ENCODE results near the gene SARS1.
"Not testable (repeated sequence)": the region's sequence is repeated elsewhere in the genome, so short reads cannot be mapped to it uniquely, and the experiment has no call there.

SARS1 gene, protein sequence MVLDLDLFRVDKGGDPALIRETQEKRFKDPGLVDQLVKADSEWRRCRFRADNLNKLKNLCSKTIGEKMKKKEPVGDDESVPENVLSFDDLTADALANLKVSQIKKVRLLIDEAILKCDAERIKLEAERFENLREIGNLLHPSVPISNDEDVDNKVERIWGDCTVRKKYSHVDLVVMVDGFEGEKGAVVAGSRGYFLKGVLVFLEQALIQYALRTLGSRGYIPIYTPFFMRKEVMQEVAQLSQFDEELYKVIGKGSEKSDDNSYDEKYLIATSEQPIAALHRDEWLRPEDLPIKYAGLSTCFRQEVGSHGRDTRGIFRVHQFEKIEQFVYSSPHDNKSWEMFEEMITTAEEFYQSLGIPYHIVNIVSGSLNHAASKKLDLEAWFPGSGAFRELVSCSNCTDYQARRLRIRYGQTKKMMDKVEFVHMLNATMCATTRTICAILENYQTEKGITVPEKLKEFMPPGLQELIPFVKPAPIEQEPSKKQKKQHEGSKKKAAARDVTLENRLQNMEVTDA

DNA sequence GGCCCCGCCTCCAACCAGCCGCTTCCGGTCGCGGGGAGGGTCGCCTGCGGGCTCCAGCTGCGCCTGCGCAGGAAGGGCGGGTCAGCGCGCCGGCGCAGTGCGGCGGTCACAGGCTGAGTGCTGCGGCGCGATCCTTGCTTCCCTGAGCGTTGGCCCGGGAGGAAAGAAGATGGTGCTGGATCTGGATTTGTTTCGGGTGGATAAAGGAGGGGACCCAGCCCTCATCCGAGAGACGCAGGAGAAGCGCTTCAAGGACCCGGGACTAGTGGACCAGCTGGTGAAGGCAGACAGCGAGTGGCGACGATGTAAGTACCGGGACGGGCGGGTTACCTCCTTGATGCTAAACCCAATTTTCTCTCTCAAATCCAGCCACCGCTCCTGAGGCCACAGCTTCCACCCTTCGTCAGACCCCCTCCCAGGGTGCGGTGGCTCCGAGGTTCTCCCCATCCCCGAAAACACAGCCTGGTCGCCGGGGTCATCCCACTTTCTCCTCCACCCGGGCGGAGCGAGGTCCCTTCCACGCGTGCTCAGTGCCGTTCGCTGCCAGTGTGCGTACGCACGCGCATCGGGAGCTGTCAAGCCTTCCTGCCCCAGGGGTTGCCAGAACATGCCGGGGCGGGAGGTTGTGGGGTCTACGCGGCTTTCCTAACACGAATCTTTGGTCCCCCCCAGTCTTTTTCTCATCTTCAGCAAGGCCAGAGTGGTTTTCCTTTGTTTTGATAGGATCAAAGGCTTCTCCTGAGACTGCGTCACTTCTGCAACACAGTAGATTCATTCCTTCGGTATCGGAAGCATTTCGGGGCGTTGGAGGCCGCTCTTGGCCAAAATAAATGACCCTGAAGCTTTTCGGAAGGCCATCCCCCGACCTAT lies at the start of gene SARS1:
TSS of gene SARS1 (plus strand) at position 95 of the 870 bp plus-strand sequence. CDS start at position 170, 75 bp downstream.
- peak; percentile 92 to 97 (median 96) for DNase-seq

DNA sequence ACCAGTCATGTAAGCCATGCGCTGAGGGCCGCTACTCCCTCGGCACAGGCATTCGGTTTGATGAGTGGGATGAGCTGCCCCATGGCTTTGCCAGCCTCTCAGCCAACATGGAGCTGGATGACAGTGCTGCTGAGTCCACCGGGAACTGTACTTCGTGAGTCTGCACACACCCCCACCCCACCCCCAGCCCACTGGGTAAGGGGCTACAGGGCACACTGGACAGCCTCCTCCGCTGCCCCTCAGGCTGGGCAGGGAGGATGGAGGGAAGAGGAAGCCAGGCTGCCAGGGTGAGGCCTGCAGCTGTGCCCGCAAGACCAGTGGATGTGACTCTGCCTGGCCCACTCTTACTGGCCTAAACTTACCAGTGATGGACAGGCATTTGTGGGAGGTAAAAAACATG lies 49.2 kb upstream of the SARS1 start:
- no peak for DNase-seq

DNA sequence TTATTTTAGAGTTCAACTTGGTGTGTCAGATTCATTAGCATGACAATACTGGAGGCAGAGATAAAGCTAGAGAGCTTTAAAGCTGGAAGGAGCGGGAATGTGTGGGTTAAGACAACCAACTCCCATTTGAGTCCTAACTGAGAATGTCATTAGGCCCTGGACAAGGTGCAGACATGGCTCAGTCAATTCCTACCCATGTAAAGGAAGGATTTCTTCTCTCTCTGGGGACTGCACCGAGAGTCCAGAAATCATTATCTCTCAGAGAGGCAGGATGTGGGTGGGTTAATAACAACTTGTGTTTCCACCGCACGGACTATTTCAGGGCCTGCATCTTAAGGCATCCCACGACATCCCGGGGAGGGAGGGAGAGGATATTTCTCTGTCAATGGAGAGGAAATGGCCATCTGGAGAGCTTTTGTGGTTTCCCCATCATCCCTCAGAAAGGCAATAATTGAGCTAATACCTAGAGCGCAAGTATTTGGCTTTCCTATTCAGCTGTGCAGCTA lies 46.7 kb upstream of the SARS1 start:
- DNase-seq = peak in 1 of 3 donors; percentile 10

DNA sequence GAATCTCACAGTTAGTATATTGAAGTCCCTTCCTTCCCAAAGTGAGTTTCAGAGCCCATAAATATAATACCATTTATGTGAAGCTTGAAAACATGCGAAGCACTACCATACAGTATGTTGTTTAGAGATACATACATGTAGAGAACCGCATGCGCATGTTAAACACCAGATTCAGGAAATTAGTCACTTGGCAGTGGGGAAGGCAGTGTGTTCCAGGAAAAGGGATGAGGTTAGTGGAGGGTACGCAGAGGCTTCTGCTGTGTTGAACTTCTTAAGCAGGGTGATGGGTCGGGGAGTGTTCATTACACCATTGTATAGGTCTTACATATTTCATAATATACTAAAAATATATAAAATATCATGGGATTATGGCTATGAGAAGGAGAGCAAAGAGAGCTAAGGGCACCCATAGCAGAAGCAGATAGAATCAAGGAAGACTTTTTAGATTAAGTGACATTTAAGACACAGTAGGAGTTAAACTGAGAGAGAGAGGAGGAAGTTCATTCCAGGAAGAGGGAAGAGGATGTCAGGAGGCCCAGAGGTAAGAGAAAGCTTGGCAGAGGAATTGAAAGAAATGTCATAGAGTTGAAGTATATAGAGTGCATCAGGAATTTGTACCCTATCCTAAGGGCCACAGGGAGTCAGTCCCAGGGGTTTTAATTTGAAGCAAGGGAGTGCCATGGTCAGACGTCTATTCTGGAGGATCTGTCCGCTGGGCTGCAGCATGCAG lies 43.5 kb upstream of the SARS1 start:
- peak; percentile 38 to 55 (median 47) for DNase-seq

DNA sequence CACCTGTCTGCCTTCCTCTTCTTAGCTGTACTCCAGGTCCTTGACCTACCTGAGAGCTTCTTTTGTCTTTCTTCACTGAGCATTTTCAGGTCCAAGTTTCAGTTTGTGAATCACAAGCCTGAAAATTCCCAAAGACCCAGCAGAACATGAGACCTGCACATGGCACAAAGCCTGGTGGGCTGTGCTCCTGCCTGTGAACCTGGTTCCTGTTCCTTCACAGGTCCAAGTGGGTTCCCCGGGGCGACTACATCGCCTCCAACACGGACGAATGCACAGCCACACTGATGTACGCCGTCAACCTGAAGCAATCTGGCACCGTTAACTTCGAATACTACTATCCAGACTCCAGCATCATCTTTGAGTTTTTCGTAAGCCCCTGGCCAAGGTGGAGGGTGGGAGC lies 42.1 kb upstream of the SARS1 start:
- peak in 1 of 3 donors; percentile 16 for DNase-seq

DNA sequence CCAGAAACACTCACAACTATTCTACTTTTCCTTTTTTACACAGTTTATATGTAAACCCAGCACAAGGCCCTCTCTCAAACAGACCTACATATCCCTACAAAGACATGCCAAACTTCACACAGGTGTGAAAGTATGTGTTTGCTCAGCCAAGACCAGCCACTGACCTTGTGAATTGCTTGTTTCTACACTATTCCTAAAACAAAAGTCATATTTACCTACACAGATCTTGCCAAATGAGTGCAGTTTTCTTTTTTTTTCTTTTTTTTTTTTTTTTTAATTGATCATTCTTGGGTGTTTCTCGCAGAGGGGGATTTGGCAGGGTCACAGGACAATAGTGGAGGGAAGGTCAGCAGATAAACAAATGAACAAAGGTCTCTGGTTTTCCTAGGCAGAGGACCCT lies 37.4 kb upstream of the SARS1 start:
- not testable (repeated sequence) for DNase-seq

DNA sequence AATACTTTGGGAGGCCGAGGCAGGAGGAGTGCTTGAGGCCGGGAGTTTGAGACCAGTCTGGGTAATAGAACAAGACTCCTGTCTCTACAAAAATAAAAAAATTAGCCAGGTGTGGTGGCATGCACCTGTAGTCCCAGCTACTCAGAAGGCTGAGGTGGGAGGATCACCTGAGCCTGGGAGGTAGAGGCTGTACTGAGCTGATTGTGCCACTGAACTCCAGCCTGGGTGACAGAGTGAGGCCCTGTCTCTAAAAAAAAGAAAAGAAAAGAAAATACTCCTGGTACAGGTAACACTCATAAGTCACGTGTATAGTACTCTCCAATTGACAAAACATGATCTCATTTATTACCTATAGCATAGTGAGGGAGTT lies 33.0 kb upstream of the SARS1 start:
- not testable (repeated sequence) for DNase-seq

DNA sequence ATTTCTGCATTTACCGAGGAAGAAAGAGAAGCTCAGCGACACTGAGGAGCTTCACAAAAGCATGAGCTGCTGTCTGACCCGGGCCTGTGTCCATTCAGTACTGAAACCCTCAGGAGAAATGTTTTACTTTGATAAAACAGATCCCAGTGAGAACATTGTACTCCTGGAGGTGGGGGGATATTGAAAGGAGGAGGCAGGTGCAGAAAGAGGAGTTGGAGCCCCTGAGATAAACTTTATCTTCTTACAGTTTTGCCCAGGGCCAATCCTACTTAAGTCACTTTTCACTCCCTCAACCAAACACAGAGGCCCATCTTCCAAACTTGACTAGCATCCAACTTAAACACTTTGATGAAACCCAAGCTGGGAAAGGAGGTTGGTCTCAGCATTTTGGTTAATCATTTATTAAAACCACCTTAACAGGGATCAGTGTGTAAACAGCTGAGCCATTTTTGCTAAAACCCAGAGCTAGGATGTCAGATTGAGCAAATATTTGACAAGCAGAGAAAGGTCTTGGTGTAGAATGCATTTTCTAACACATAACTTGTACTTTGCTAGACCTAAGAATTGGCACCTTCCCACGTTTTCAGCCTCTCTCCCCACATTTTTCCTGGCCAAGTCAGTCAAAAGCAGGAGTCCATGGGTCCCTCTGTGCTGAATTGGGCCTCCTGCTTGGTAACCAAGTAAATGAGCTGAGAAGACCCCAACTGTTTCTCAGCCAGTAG lies 32.5 kb upstream of the SARS1 start:
- DNase-seq = no peak

DNA sequence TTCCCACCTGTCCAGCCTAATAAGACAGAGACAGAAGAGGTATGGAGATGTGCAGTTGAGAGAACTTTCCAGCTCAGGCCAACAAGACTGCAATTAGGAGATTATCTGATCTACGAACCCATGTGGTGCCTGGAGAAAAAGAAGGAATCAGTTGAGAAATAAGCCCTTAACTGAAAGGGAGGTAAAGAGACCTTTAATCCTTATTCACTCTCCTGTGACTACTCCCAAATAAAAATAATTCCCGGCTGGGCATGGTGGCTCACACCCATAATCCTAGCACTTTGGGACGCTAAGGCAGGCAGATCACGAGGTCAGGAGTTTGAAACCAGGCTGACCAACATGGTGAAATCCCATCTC lies 31.9 kb upstream of the SARS1 start:
- DNase-seq = no peak

DNA sequence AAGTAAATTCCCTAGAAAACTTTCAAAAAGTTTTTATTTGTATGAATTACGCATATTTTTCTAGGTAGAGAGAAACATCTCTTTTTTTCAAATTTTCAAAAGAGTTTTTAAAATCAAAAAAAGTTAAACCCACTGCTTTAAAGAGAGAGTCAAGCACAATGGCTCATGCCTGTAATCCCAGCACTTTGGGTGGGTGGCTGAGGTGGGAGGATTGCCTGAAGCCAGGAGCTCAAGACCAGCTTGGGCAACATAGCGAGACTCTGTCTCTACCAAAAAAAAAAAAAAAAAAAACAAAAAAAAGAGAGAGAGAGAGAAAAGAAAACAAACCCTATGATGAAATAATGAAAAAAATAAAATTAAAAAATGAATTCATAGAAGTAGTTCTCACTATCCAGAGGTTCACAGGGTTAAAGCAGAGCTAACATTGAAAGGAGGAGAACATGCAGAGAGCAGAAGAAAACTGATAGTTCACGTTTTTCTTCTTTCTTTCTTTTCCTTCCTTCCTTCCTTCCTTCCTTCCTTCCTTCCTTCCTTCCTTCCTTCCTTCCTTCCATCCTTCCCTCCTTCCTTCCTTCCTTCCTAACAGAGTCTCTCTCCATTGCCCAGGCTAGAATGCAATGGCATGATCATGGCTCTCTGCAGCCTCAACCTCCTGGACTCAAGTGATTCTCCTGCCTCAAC lies 30.5 kb upstream of the SARS1 start:
- peak in 1 of 3 donors; percentile 25 for DNase-seq

DNA sequence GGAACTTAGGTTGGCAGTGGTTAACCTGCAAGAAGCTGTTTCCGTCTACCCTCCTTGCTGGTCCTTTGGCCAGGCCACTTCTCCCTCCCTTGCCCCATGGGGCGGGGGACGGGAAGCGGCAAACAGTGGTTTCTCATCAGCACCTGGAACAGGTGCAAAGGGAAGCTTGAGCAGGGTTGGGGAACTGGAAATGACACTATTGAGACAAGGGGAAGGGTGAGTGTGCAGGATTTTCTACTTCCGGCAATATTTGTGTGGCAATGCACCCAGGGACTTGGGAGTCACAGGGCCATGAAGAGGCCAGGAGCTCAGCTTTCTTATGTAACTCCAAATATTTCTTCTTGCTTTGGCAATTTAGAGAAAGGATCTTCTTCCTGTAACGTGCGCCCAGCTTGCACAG lies 29.0 kb upstream of the SARS1 start:
- DNase-seq = peak; percentile 48 to 62 (median 49)

DNA sequence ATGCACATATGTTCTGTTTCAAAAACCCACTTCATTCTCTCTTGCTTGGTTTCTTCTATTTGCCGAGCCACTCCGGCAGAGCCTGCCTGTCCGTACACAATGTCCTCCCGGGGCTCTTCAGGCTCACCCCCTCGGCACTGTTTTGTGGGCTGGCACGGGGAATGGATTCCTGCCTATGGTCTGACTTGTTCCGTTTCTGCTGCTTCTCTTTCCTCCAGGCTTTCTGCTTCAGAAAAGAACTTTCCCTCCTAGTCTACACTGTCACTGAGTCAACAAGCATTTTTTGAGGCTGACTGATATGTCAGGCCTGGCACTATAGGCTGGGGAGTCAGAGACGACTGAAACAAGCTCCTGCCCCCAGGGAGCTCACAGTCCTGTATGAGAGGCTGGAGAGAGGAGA lies 28.4 kb upstream of the SARS1 start:
- no peak for DNase-seq

DNA sequence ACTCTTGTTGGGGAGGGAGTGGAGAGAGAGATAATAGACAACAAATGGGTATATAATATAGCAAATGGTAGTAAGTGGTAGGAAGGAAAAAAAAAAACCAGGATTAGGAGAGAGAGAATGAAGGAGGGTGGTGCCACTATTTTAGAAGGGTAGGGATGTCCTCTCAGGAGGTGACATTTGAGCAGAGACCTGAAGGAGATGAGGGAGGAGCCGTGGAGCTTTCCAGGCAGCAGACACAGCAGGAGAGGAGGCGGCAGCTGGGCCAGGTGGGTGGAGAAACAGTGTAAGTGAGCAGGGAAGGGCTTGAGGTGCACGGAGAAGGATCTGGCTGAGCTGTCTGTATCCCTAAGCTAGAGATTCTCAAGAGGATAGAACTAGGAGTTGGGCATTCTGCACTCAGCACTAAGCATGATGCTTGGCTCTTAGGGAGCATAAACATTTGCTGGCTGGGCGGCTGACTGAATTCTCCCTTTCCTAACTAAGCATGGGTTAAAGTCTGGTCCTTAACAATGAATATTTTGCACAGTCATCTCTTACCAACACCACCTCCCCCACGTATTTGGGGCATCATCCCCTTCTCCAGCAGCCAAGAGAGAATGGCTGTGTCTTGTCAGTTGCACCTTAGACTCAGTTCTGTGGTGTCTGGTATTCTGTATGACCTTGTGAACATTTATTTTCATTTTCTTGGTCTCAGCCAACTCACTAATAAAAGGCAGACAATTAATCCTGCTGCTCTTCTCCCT lies 27.6 kb upstream of the SARS1 start:
- DNase-seq = no peak

DNA sequence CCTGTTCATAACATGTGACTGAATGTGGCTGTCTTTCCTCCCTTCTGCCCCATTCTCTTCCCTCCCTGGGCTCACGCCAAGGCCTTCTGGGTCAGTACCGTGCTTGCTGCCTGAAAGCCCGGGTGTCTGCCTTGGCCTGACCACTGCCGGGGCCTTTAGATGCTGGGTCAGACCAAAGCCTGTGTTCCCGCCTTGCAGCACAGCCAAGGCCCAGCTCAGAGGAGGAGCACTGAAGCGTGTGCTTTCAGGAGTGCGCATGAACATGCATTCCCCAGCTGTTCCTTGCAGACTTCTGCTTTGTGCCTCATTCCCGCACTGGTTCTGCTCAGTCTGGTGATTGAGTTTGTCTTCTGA lies 27.0 kb upstream of the SARS1 start:
- DNase-seq = no peak

DNA sequence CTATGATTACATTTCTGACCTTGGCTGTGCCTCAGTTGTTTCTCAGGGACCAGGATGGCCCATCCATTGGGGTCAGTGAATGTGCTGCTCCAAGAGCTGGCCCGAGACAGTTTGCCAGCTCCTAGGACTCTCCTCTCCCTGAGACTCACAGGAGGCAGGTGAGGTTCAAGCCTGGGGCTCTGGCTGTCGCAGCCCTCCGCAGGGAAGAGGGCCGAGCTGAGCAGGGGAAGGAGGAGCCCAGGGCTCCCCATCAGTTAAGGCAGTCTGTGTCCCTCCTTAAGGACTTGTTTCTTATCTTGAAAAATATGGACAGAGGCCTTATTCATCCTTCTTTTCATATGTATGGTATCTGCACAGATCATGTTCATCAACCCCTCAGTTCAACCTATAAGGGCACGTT lies 26.6 kb upstream of the SARS1 start:
- DNase-seq = no peak

DNA sequence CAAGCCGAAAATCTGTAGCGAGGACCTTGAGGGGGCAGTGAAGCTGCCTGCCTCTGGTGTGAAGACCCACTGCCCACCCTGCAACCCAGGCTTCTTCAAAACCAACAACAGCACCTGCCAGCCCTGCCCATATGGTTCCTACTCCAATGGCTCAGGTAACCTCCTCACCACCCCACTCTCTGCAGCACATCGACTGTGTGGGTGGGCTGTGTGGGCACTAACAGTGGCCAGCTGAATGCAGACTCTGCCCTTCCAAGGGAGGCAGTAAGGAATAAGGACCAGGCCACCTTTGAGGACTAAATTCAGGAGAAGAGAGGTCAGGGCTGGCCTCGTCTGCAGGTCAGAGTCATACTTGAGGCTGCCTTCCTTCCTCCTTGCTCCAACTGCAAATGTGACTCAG lies 25.5 kb upstream of the SARS1 start:
- DNase-seq = no peak

DNA sequence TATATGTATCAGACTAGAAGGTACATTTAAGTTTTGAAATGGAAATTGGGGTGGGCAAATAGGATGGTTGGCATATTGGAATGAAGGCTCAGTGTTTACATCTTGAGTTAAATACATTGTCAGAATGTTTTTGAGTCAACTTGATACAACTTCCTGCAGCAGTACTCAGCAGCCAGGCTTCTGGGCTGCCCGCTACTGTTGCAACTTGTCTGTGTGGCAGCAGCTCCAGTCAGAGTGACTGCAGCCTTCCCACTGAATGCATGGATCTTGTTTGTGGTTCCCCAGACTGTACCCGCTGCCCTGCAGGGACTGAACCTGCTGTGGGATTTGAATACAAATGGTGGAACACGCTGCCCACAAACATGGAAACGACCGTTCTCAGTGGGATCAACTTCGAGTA lies 24.9 kb upstream of the SARS1 start:
- DNase-seq = no peak

DNA sequence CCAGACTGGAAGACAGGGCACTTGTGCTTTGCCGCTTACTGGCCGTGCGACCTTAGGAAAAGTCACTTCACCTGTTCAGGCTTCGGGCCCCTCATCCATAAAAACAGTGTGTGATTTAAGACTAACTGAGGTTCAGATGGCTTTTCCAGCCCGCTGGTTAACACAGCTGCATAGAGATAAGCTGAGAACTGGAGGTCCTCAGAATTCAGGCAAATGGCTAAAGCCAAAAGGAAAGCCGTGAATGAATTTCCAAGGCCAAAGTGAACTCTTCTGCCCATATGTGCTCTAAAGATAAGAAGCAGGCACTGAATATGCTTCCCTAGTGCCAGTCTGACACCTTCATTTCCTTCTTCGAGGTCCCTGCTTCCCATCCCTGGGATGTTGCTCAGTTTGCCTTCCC lies 23.5 kb upstream of the SARS1 start:
- no peak for DNase-seq

DNA sequence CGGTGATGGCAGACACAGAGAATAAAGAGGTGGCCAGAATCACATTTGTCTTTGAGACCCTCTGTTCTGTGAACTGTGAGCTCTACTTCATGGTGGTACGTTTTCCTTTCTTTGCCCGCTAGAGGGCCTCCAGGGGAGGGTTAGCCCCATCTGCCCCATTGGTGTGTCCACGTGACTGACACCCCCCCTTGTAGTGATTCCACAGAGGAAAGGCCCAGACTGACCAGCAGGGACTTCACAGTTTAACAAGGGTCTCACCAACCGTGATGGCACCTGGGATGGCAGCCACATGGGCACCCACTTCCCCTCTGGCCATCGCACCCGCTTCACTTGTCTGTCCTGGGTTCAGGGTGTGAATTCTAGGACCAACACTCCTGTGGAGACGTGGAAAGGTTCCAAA lies 22.3 kb upstream of the SARS1 start:
- no peak for DNase-seq

DNA sequence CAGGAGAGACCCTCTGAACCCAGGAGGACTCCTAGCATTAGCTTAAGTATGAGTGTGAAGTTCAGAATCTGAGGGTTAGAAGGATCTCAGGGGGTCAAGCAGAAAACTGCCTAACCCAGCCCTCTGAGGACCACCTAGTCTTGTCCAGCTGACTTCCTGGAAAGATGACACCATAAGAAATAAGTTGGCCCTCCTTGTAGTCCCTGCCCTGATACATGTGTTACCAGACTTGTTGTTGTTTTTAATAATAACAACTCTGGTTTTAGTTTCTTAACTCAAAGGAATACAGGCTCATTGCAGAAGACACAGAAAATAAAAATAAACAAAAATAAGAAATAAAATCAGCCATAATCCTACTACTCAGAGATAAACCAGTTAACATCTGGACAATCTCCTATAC lies 21.8 kb upstream of the SARS1 start:
- DNase-seq = no peak

DNA sequence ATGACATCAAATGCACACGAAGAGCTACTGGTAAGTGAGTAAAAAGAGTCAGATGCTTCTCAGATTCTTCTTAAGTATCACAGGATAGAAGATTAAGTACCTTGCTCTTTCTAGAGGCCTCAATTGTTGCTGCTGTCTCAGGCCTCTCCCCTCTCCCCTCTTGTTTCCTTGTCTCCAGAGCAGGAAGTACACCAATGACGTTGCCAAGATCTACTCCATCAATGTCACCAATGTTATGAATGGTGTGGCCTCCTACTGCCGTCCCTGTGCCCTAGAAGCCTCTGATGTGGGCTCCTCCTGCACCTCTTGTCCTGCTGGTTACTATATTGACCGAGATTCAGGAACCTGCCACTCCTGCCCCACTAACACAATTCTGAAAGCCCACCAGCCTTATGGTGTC lies 21.3 kb upstream of the SARS1 start:
- DNase-seq = no peak
